ENCODE results near the gene KLHL20. TPM values are rescaled to one million over a fixed set of nuclear protein-coding genes. Genes with fewer than 3 reads are reported as not detected.

The KLHL20 gene
- total and polyA plus RNA-seq, 2 of the 13 experiments (the other 11 are each of a cell fraction or from before 2014, with no cell fraction given): 7.4 to 14.3 TPM

GRCh38 chr1:173775578-173776226, 60.9 kb downstream of the KLHL20 start:
- no TSS peak for BruUV-seq (replicated peaks)
- POLR2A ChIA-PET: no interaction called here

More at GRCh38 chr1:173775578-173776226, 60.9 kb downstream of the KLHL20 start:
- Histone ChIP-seq H3K9me3 (ENCODE audit: low read length) (no peaks in the 10 kb centered on the region), H3K4me3 (replicated peaks in 1 of 3; ENCODE audit: insufficient read depth in 1 of 3, low read depth in 2 of 3, low read length in 3 of 3) (no peak overlapping the region), H3K9ac (ENCODE audit: insufficient read depth, low read depth, low read length) (no peak overlapping the region), H3K4me2 (ENCODE audit: low read depth, low read length) (no peak overlapping the region), H3K79me2 (ENCODE audit: insufficient read depth, low read length) (no peaks in the 10 kb centered on the region), H3K27ac (ENCODE audit: extremely low read length, insufficient read depth, low read length) (no peak overlapping the region), H3K36me3 (replicated peaks in 1 of 2; ENCODE audit: control insufficient read depth in 1 of 2, insufficient read depth in 2 of 2, low read length in 2 of 2) (peaks cover 2 to 23% of the 10 kb centered on the region in 2 experiments; a peak in 4 of 5 replicates), H2AFZ (ENCODE audit: low read length) (no peak overlapping the region), H4K20me1 (ENCODE audit: insufficient read depth, low read length) (no peaks in the 10 kb centered on the region), H3K27me3 (ENCODE audit: control insufficient read depth in 1 of 2, insufficient read depth in 2 of 2, low read length in 2 of 2) (no peaks in the 10 kb centered on the region), H3K4me1 (ENCODE audit: insufficient read depth, low read length) (no peaks in the 10 kb centered on the region)
- CTCF ChIA-PET (ENCODE audit: low intra/inter-chr PET ratio, low total read pairs): no interaction called here
- FAIRE-seq (no peak), DNase-seq (ENCODE audit: low spot score) (no peak), ATAC-seq (no peak)
- in situ Hi-C loops (cut with HindIII; ENCODE audit: extremely low pct_ligation_motif_present, low pct_unique_long_range_greater_than_20kb) (no loop called here), intact Hi-C loops (cut with micrococcal nuclease; ENCODE audit: unreplicated experiment) (no loop called here)
- 94% methylated on average over 5 of the region's 5 CpGs for whole genome bisulfite sequencing (ENCODE audit: low lambda C conversion rate)
- TF ChIP-seq ATF5 (CRISPR knock-in tag; IDR thresholded peaks at IDR 0.05; ENCODE audit: low read depth) (no peak), ZNF678 (CRISPR knock-in tag; IDR thresholded peaks at IDR 0.05) (no peak), JUND (CRISPR knock-in tag; IDR thresholded peaks at IDR 0.05) (no peak), ARNT (IDR thresholded peaks at IDR 0.05) (no peak), MEIS2 (CRISPR knock-in tag; IDR thresholded peaks at IDR 0.05) (no peak), ZNF75D (CRISPR knock-in tag; IDR thresholded peaks at IDR 0.05; ENCODE audit: borderline replicate concordance) (no peak), ZNF101 (CRISPR knock-in tag; IDR thresholded peaks at IDR 0.05; ENCODE audit: borderline replicate concordance, low read depth) (no peak), GLI4 (CRISPR knock-in tag; IDR thresholded peaks at IDR 0.05; ENCODE audit: borderline replicate concordance) (no peak), ZGPAT (CRISPR knock-in tag; IDR thresholded peaks at IDR 0.05) (no peak), PHF21A (CRISPR knock-in tag; IDR thresholded peaks at IDR 0.05) (no peak), XBP1 (CRISPR knock-in tag; IDR thresholded peaks at IDR 0.05) (no peak), SMAD1 (CRISPR knock-in tag; IDR thresholded peaks at IDR 0.05; ENCODE audit: borderline replicate concordance, low read depth) (no peak), NR2F1 (CRISPR knock-in tag; IDR thresholded peaks at IDR 0.05) (no peak), ZNF367 (CRISPR knock-in tag; IDR thresholded peaks at IDR 0.05; ENCODE audit: borderline replicate concordance) (no peak)
- TF ChIP-seq, protein P1, sequence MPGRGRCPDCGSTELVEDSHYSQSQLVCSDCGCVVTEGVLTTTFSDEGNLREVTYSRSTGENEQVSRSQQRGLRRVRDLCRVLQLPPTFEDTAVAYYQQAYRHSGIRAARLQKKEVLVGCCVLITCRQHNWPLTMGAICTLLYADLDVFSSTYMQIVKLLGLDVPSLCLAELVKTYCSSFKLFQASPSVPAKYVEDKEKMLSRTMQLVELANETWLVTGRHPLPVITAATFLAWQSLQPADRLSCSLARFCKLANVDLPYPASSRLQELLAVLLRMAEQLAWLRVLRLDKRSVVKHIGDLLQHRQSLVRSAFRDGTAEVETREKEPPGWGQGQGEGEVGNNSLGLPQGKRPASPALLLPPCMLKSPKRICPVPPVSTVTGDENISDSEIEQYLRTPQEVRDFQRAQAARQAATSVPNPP (CRISPR knock-in tag; IDR thresholded peaks at IDR 0.05): no peak
- TF ChIP-seq, protein P2, sequence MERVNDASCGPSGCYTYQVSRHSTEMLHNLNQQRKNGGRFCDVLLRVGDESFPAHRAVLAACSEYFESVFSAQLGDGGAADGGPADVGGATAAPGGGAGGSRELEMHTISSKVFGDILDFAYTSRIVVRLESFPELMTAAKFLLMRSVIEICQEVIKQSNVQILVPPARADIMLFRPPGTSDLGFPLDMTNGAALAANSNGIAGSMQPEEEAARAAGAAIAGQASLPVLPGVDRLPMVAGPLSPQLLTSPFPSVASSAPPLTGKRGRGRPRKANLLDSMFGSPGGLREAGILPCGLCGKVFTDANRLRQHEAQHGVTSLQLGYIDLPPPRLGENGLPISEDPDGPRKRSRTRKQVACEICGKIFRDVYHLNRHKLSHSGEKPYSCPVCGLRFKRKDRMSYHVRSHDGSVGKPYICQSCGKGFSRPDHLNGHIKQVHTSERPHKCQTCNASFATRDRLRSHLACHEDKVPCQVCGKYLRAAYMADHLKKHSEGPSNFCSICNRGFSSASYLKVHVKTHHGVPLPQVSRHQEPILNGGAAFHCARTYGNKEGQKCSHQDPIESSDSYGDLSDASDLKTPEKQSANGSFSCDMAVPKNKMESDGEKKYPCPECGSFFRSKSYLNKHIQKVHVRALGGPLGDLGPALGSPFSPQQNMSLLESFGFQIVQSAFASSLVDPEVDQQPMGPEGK (CRISPR knock-in tag; IDR thresholded peaks at IDR 0.05): no peak

All from HepG2 (cell line).